GM18508 (cell line): ENCODE results near the gene ADGRL3.
"Not testable (repeated sequence)": the region's sequence is repeated elsewhere in the genome, so short reads cannot be mapped to it uniquely, and the experiment has no call there.

Experiments
- ATAC-seq: cut with Tn5 transposase; IDR thresholded peaks from one replicate; pipeline ENCODE4 v1.9.1; 2021; ENCODE audit warnings: moderate number of reproducible peaks; ENCODE audit not compliant: insufficient read depth, unreplicated experiment

ADGRL3 gene

DNA sequence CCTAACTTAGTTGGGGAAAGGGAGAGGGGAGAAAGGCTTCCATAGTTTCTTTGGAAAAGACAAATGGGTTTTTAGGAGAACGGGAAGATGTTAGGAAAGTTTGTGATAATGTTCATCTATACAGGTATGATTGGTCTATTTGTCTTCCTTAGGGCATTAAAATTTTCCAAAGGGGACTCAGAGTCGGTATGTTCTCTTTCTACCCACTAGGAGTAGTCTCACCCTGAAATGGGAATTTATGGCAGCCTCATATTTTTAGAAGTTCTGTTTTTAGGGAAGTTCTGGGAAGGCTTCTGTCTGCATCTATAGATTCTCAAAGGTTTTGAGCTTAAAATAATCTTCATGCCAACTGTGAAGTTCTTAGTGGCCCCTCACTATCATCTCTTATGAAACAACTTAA, 637.3 kb downstream of the ADGRL3 start:
- no peak for ATAC-seq

DNA sequence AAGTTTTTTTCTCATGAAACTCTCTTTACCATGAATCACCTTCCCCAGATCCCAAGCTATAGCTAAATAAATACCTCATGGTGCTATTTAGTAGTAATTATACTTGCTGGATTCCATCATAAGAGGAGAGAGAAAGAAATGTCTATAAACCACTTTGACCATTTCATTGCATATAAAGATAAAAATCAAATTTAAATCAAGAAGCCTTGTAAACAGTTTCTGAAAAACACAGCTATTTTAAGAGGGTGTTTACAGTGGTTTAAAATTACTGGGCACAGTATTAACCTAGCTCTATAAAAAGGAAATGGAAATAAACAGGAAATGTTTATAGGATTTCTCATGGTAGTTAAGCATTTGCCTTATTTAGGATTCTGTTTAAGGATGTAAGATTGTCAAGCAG, 637.9 kb downstream of the ADGRL3 start:
- ATAC-seq, result no peak

DNA sequence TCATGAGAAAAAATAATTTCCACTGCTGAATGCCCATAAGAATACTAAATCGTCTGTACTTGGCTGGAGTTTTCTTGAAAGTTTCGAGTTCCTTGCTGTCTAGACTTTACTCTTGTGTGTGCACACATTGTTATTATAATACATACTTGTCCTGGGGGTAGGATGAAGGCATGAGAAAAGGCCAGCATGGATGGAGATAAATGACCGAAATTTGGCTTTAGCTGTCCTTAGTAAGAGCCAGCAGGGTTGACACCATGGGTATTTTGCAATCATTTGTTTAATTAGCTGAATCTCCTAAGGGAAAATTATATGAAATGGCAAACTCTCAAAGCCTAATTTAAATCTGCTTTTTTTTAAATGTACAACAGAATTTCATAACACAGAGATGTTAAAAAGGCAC, 641.6 kb downstream of the ADGRL3 start:
- no peak for ATAC-seq

DNA sequence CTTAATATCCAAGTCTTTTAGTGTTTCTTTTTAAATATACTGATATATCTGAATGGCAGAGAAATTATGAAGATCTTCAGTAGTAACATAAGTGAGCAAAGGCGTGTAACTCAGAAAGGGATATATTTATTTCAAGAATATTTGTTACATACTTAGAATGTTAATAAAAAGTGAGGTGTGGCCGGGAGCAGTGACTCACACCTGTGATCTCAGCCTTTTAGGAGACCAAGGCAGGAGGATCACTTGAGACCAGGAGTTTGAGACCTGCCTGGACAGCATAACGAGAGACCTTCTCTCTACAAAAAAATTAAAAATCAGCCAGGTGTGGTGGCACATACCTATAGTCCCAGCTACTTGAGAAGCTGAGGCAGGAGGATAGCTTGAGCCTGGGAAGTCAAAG, 651.0 kb downstream of the ADGRL3 start:
- ATAC-seq, result no peak

DNA sequence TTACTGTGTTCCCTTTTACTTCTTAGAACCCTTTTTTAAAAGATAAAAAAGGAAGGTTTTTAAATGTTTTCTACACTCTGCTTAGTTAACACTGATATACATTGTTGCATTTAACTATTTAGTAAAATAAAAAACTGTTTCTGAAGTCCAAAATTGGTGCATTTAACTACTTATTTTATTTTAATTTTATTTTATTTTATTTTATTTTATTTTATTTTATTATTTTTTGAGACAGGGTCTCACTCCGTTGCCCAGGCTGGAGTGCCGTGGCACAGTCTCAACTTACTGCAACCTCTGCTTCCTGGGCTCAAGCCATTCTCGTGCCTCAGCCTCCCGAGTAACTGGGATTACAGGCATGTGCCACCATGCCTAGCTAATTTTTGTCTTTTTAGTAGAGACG, 652.0 kb downstream of the ADGRL3 start:
- ATAC-seq, result not testable (repeated sequence)

DNA sequence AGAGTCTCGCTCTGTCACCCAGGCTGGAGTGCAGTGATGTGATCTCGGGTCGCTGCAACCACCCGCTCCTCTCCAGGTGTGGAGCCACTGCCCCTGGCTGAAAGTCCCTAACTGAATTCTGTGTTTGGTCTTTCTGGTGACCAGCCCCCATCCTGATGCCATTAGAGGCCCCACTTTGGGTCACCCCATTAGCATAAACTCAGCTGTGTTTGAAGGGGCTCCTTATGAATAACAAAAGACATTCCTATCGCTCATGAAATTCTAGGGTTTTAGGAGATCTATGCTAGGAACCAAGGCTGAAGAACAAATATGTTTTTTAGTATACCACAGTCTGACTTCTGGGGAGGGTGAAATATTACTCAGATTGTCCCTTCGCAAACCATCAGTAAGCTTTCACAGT, 652.9 kb downstream of the ADGRL3 start:
- no peak for ATAC-seq

DNA sequence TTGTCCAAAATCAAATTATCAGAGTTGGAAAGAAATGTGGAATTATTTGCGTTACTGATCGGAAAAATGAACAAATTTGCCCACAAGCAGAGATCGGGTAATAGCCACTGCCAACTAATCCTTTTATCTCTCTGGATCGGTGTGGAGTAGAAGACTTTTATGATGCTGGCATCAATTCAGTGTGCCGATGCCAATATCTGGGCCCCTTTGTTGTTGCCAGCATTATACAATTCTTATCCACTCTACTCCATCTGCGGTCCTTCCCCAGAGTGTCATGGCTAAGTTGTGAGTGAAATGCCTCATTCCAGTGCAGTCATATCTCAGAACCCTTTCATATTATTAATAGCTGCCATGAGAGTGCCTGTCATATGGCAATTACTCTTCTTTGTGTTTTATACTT, 660.2 kb downstream of the ADGRL3 start:
- no peak for ATAC-seq

DNA sequence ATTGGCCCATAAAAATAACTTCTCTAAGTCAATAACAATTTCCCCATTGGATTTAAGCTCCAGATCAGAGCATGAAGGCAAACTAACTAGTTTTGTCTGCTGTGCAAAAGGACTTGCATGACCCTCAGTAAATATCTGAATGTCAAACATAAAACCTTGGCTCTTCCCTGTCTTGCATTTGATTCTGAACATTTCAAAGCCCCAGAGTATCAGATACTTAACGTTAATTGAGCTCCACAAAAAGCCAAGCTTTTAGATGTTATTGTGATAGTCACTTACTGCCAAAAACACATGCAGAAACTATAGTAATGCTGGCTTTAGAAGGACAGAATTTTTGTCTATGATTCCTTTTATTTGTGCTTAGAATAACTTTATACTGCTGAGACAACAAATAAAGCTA, 664.2 kb downstream of the ADGRL3 start:
- no peak for ATAC-seq

DNA sequence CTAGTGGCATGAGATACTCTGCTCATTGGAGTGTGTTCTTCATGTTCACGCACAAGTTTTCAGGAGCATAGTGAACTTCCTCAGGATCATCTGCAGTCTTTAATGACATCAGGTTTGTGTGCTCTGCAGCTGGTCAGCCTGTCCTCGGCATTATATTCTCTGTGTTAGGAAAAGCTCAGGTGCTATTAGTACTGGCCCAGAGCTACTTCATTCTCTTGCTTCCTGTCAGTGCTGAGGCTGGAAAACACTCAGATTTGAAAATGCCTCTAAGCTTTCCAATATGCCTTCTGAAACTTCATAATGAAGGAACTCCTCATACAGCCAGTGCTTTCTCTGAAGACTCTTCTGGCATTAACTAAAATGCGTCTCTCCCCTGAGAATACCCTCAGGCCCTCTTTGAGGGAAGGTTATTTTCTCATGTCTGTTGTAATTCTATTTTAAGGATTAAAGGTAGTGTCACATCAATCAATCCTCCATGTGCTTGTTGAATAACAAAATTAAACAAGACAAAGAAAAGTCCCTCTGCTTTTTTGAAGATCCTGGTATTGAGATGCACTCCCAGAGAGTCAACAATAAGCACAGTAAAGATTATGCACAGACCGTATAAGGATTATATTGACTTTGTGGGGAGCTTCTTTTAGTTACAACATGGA, 666.4 kb downstream of the ADGRL3 start:
- ATAC-seq, result no peak

DNA sequence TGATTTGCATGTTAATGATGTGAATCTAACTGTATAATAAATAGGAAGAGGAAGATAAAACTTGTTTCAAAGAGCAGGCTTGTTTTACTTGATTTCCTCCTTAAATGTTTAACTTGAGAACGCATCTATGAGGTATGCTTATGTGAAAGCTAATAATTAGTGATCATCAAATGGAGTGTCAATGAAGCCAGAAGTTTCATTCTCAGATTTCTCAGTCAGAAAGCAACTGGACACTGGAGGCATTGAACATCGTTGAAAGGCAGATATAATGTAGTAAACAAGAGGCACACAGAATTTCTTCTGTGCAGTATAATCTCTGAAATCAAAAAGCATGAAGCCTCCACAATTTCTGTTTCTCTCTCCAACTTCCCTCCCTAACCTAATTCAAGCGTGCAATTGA, 672.9 kb downstream of the ADGRL3 start:
- no peak for ATAC-seq

DNA sequence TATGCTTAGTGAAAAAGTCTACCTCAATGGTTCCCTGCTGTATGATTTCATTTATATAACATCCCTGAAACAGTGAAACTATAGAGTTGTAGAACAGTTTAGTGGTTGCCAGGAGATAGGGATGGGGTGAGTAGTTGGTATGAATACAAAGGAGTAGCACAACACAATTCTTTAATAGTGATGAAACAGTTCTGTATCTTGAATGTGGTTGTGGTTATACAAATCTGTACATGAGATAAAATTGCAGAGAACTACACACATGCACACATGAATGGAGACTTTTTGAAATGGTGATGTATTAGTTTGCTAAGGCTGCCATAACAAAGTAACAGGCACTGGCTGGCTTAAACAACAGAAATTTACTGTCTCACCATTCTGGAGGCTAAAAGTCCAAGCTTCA, 677.1 kb downstream of the ADGRL3 start:
- no peak for ATAC-seq

DNA sequence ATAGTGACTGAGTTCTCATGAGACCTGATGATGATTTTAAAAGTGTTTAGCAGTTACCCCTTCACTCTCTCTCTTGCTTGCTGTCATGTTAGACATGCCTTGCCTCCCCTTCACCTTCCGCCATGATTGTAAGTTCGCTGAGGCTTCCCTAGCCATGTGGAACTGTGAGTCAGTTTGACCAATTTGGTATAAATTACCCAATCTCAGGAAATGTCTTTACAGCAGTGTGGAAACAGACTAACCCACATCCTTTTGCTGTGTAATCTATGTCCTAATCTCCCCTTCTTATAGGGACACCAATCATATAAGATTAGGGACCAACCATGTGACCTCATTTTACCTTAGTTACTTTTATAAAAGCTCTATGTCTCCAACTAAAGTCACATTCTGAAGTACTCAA, 677.8 kb downstream of the ADGRL3 start:
- ATAC-seq, result no peak

DNA sequence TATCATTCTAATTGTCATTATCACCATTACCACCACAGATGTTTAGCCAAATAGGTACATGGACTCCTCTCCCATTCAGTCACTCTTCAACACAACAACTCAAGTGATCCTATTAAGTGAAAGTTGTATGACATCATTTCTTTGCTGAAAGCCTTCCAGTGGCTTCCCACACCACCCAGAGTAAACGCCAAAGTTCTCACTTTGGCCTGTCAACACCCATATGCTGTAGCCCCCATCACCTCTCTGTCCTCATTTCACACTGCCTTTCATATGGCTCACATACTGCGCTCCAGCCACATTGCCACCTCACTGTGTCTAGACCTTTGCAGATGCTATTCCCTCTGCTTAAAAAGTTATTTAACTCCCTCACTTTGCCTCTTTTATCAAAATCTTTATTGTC, 682.3 kb downstream of the ADGRL3 start:
- no peak for ATAC-seq

DNA sequence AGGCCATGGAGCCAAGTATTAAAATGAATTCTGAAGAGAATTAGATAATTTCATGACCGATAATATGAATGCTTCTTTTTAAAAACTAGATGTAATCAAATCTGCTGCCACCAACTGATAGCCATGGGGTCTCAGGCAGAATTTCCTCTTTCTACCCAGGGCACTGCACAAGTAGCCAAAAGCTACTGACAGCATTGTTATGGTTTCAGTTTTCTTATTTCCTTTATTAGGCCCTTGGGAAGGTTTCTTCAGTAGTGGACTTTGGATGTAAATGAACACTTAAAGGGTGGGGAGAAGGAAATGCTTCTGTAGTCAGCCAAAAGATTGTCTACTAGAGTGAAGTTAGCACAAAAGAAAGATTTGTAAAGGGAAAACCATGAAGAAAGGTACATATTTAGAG, 686.0 kb downstream of the ADGRL3 start:
- ATAC-seq, result no peak

DNA sequence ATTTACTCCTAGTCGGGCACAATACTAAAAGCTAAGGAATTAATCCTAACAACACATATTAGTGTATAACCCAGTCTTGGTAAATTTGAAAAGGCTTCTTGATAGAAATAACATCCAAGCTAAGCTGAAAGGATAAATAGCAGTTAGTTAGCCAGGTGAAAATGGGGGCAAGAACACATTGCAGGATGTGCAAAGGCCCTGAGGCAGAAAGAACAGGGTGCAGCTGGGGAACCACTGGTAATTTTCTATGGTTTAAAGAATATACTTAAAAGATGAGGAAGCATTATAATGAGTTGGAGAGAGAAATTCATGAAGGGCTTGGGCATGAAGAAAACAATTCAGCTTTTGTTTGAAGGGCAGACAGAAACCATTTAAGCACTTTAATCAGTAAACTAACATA, 689.0 kb downstream of the ADGRL3 start:
- no peak for ATAC-seq

DNA sequence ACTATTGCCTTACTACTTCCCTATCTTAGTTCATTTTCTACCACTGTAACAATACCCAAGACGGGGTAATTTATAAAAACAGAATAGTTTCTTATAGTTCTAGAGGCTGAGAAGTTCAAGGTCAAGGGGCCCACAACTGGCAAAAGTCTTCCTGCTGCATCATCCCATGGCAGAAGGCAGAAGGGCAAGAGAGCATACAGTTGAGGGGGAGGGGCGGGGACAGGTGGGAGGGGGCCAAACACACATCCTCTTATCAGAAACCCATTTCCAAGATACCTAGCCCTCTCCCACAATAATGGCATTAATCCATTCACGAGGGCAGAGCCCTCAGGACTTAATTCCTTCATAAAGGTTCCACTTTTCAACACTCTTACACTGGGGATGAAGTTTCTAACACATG, 690.2 kb downstream of the ADGRL3 start:
- ATAC-seq, result no peak

DNA sequence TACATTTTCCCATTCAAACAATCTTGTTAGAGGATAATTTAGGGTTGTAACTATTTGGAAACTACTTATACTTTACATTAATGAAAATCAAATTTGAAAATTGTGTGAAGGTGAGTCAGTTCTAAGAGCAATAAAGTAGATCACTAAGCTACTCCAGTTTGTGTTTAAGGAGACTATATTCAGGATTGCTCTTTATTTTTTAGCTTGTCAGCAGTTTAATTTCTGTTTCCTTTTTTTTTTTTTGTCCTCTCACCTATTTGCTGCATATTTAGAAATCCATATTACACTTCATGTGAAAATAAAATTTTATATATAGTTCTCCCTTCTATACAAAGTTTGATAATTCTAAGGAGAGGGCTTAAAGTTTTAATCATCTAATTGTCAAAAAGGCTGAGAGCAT, 691.8 kb downstream of the ADGRL3 start:
- no peak for ATAC-seq

DNA sequence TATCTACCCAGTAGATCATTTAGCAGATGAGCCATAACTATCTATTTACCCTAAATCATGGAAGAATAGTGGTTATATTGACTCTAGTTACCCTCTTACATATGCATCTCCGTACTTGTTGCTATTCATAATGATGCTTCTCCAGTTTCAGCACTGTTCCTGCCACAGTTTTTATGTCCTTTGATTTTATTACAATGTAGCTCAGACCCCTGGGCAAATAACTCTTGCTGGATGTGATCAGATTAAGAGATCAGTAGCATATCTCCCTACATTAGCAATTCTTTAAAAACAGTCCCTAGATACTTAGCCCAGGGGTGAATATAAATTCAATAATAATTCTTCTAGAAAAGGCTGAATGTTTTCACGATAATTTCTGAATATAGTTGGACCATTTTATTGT, 696.5 kb downstream of the ADGRL3 start:
- no peak for ATAC-seq

DNA sequence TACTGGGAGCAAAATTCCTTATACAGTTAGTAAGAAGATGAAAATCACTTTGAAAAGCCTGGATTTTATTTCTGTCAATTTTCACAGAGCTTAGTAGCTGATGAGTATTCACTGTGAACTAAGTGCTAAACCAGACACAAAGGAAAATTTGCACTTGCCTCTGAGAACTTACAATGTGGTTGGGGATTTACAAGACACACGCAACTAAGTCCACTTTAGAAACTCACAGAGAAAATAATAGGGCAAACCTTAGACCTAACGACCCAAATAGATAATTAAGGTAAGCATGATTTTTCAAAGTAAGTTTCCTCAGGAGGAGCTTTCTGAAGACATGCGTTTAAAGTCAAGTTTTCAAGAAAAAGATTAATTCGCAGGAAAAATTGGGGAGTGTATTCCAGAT, 708.9 kb downstream of the ADGRL3 start:
- no peak for ATAC-seq

DNA sequence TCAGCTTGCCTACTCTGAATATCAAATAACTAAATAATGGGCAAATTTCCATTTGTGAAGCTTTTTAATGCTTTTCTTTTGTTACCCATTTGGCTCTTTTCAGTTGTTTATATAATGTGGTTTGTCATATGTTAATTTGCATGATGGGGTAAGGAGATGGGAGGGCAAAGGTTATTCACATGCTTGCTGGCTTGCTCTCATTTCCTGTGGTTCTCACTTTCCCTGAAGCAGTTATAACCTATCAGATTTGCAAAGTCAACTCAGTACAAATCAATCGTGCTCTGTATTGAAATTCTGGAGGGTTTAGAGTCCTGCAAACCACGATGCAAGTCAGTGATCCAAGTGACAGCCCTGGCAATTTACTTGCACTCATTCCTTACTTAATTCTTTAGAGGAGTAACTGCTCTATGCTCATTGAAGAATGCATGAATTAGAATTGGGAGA, 711.2 kb downstream of the ADGRL3 start:
- no peak for ATAC-seq

DNA sequence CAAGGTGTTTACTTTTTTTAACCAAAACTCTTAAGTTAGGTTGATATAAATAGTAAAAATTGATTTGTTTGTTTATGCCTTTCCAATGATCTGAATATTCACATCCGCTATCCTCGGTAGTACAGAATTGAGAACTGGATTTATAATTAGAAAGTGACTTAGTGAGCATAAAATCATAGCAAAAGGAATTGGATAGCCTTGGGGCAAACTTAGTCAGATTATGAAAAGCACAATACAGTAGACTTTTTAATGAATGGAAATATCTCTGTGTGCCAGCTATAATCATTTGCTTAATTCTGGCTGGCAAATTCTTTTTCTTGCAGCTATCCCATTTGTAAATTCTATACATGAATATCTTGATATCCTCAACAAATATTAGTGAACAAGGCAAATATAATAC, 713.5 kb downstream of the ADGRL3 start:
- ATAC-seq, result no peak

DNA sequence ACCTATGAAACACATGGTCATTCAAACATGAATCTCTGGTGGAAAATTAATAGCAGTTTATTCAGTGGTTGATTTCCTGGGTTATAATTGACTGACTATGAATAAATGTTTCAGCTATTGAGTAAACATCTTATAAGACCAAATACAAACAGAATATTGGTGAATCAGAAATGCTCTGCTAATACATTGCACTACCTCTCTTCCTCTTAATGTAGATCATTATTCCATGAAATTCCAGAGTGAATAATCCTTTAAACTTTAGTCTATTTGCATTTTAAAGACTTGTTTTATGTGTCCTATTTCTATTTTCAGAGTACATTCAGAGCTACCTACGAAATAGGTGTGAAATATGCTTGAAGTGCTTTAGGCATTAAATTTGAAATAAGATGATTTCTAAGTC, 715.4 kb downstream of the ADGRL3 start:
- no peak for ATAC-seq

DNA sequence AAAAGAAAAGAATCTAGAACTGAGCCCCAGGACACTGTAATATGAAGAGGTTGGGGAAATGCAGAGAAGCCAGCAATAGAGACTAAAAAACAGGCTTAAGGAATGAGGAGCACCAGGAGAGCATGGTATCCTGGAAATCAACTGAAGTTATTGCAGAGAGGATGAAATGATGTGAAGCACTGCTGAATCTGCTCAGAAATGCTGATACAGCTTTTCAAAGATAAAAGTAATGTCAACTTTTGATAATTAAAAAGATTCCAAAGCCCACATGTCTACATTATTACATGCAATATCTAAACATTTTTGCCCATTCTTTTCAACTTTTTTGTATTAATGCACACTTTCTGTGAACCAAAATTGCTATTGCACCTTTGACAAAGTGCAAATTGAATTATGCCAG, 718.4 kb downstream of the ADGRL3 start:
- ATAC-seq, result no peak
